ENCODE results near the gene KRTAP10-6.

The KRTAP10-6 gene

DNA sequence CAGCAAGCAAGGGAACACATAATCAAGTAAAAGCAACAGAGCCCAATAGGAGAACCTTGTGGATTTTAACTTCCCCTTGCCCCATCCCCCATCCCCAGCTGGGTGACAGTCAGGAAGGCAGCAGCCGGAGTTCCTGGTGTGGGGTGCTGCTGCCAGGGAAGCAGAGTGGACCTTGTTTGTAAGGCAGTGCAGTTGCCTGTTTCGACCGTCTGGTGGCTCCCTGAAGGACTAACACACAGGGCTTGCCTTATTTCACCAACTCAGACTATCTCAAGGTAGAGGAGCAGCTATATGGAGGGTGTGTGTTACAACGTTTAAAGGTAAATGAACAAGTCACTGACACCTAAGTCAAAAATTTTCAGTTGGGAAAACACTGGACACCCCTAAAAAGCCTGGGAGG is 26.2 kb upstream of the KRTAP10-6 start:
- H3K36me3 ChIP-seq (replicated peaks; ENCODE audit: low read depth, low read length), result no peaks in the 10 kb centered on the region
- no peak overlapping the region for H2AFZ ChIP-seq (ENCODE audit: low read depth, low read length)
- peaks cover 4% of the 10 kb centered on the region; the same call in 1 of the 2 replicates for H3K9me3 ChIP-seq (ENCODE audit: insufficient read depth, low read length)
- no peak overlapping the region for H3K4me3 ChIP-seq (ENCODE audit: low read length)
- H3K4me1 ChIP-seq (ENCODE audit: low read length), result no peaks in the 10 kb centered on the region
- no peak overlapping the region for H3K27ac ChIP-seq (ENCODE audit: low read length)
- no peaks in the 10 kb centered on the region for H3K27me3 ChIP-seq (ENCODE audit: low read depth, low read length)
- TF ChIP-seq EZH2phosphoT487 (IDR thresholded peaks at IDR 0.05; ENCODE audit: low read depth), result no peak
- no peak for TF ChIP-seq CTCF (IDR thresholded peaks at IDR 0.05; ENCODE audit: low read depth, low read length)
- no peak overlapping the region for H3K9ac ChIP-seq (ENCODE audit: low read length)
- H3K79me2 ChIP-seq (ENCODE audit: low read length), result no peaks in the 10 kb centered on the region
- no peaks in the 10 kb centered on the region for H4K20me1 ChIP-seq (ENCODE audit: insufficient read depth, low read length)
- no peak overlapping the region for H3K4me2 ChIP-seq (ENCODE audit: low read length)

DNA sequence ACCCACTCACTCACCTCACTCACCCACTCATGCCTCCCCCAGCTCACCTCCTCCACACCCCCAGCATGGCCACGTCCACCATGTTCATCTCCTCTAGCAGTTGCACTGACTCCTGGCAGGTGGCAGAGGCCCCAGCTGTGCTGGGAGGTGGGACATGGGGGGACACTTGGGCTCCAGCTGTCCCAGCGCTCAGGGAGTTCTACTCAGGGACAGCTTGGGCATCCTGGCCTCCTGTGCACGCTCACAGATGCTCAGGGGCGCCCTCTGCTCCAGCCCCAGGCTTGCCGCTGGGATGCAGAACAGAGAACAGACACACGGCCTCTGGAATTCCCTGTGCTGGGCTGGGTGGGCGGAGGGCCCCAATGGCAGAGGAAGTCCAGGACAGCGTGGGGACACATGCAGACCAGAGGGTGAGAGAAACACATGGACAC is 24.8 kb upstream of the KRTAP10-6 start:
- H3K27ac ChIP-seq (ENCODE audit: low read length), result no peak overlapping the region
- H3K9me3 ChIP-seq (ENCODE audit: insufficient read depth, low read length), result peaks cover 4% of the 10 kb centered on the region; the same call in 1 of the 2 replicates
- no peak overlapping the region for H3K9ac ChIP-seq (ENCODE audit: low read length)
- no peaks in the 10 kb centered on the region for H3K36me3 ChIP-seq (replicated peaks; ENCODE audit: low read depth, low read length)
- no peaks in the 10 kb centered on the region for H3K27me3 ChIP-seq (ENCODE audit: low read depth, low read length)
- H4K20me1 ChIP-seq (ENCODE audit: insufficient read depth, low read length), result no peaks in the 10 kb centered on the region
- H2AFZ ChIP-seq (ENCODE audit: low read depth, low read length), result no peak overlapping the region
- no peak overlapping the region for H3K4me3 ChIP-seq (ENCODE audit: low read length)
- TF ChIP-seq EZH2phosphoT487 (IDR thresholded peaks at IDR 0.05; ENCODE audit: low read depth), result no peak
- no peak for TF ChIP-seq CTCF (IDR thresholded peaks at IDR 0.05; ENCODE audit: low read depth, low read length)
- no peak overlapping the region for H3K4me2 ChIP-seq (ENCODE audit: low read length)
- H3K4me1 ChIP-seq (ENCODE audit: low read length), result no peaks in the 10 kb centered on the region
- H3K79me2 ChIP-seq (ENCODE audit: low read length), result no peaks in the 10 kb centered on the region

- H3K9me3 ChIP-seq (ENCODE audit: insufficient read depth, low read length), result peaks cover 4% of the 10 kb centered on the region; the same call in 1 of the 2 replicates
- TF ChIP-seq CTCF (IDR thresholded peaks at IDR 0.05; ENCODE audit: low read depth, low read length), result no peak
- TF ChIP-seq EZH2phosphoT487 (IDR thresholded peaks at IDR 0.05; ENCODE audit: low read depth), result no peak
- H3K4me3 ChIP-seq (ENCODE audit: low read length), result no peak overlapping the region
- H3K4me2 ChIP-seq (ENCODE audit: low read length), result no peak overlapping the region
- no peaks in the 10 kb centered on the region for H3K27me3 ChIP-seq (ENCODE audit: low read depth, low read length)
- H4K20me1 ChIP-seq (ENCODE audit: insufficient read depth, low read length), result no peaks in the 10 kb centered on the region
- H3K9ac ChIP-seq (ENCODE audit: low read length), result no peak overlapping the region
- no peaks in the 10 kb centered on the region for H3K79me2 ChIP-seq (ENCODE audit: low read length)
- H3K4me1 ChIP-seq (ENCODE audit: low read length), result no peaks in the 10 kb centered on the region
- no peaks in the 10 kb centered on the region for H3K36me3 ChIP-seq (replicated peaks; ENCODE audit: low read depth, low read length)
- no peak overlapping the region for H3K27ac ChIP-seq (ENCODE audit: low read length)
- H2AFZ ChIP-seq (ENCODE audit: low read depth, low read length), result no peak overlapping the region
Measured at GRCh38 chr21:44616591-44616926, 24.3 kb upstream of the KRTAP10-6 start.

GRCh38 chr21:44615911-44616590 is 23.7 kb upstream of the KRTAP10-6 start:
- Histone ChIP-seq H3K4me3 (ENCODE audit: low read length) (no peak overlapping the region), H3K9ac (ENCODE audit: low read length) (no peak overlapping the region), H3K36me3 (replicated peaks; ENCODE audit: low read depth, low read length) (no peaks in the 10 kb centered on the region), H3K9me3 (ENCODE audit: insufficient read depth, low read length) (peaks cover 4% of the 10 kb centered on the region; the same call in 1 of the 2 replicates), H3K79me2 (ENCODE audit: low read length) (no peaks in the 10 kb centered on the region), H3K4me2 (ENCODE audit: low read length) (no peak overlapping the region), H3K27me3 (ENCODE audit: low read depth, low read length) (no peaks in the 10 kb centered on the region), H3K4me1 (ENCODE audit: low read length) (no peaks in the 10 kb centered on the region), H4K20me1 (ENCODE audit: insufficient read depth, low read length) (no peaks in the 10 kb centered on the region), H2AFZ (ENCODE audit: low read depth, low read length) (no peak overlapping the region), H3K27ac (ENCODE audit: low read length) (no peak overlapping the region)
- TF ChIP-seq EZH2phosphoT487 (IDR thresholded peaks at IDR 0.05; ENCODE audit: low read depth), result no peak
- no peak for TF ChIP-seq CTCF (IDR thresholded peaks at IDR 0.05; ENCODE audit: low read depth, low read length)

All from OCI-LY3 (cell line).